Measurements from ENCODE around the gene ALPL. TPM values are rescaled to one million over a fixed set of nuclear protein-coding genes. Genes with fewer than 3 reads are reported as not detected.
A peak's percentile ranks its signal among the peaks of the same experiment; 100 is the strongest.

ALPL gene
- total RNA-seq, 1 donor from 2014 or later = 20.3 TPM

DNA sequence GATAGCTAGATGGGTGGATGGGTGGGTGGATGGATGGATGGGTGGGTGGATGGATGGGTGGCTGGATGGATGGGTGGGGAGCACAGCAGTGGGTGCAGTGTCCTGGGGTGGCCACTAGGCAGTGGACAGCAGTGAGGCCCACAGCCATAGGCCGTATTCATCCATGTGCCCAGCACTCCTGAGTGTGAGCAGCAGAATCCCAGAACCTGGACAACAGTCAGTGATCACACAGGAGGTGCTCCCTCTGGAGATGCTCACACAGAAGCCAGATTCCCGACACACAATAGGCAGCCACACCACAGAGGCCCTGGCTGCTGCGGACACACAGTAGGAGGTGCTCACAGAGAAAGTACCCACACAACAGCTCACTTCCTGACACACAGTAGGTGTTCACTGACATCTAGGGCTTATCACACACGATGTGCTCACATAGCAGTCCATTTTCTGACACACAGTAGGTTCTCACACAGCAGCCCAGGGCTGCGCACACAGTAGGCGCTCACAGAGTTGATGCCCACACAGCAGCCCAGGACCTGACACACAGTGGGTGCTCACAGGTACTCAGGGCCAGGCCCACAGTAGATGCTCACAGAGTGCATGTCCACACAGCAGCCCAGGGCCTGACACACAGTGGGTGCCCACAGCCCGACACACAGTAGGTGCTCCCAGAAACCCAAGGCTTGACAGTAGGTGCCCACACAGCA is 95.9 kb downstream of the ALPL start:
- no peak for DNase-seq (ENCODE audit: low spot score)
- intact Hi-C loops (cut with DNase I) = no loop called here

DNA sequence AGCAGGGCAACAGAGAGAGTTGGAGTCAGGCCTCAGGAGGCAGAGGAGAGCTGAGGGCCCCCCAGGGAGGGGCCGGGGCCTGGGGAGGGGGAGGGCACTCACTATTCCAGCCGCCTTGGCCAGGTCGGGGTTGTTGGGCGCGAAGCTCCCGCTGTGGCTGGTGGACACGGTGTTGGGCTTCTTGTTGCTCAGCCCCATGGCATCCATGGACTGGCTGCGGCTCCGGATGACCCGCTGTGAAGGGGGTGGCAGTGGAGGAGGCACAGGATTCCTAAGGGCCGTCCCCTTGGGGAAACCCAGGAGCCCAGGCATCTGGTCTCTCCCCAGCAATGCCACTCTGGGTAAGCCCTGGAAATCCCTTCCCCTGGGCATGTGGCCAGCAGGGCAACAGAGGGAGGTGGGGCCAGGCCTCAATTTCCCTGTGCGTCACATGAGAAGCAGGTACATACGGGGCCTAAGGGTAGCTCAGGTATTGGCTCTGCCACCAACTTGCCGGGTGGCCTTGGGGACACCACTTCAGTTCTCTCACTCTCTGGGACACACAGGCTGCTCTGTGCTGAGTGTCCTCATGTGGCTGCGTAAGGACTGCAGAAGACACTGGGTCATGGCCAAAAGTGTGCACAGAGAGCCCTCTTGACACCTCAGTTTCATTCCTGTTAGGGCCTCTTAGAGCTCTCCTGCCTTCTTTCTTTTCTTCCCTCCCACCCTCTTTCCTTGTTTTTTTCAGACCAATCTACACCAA is 96.9 kb downstream of the ALPL start:
- intact Hi-C loops (cut with DNase I) = no loop called here
- no peak for DNase-seq (ENCODE audit: low spot score)

DNA sequence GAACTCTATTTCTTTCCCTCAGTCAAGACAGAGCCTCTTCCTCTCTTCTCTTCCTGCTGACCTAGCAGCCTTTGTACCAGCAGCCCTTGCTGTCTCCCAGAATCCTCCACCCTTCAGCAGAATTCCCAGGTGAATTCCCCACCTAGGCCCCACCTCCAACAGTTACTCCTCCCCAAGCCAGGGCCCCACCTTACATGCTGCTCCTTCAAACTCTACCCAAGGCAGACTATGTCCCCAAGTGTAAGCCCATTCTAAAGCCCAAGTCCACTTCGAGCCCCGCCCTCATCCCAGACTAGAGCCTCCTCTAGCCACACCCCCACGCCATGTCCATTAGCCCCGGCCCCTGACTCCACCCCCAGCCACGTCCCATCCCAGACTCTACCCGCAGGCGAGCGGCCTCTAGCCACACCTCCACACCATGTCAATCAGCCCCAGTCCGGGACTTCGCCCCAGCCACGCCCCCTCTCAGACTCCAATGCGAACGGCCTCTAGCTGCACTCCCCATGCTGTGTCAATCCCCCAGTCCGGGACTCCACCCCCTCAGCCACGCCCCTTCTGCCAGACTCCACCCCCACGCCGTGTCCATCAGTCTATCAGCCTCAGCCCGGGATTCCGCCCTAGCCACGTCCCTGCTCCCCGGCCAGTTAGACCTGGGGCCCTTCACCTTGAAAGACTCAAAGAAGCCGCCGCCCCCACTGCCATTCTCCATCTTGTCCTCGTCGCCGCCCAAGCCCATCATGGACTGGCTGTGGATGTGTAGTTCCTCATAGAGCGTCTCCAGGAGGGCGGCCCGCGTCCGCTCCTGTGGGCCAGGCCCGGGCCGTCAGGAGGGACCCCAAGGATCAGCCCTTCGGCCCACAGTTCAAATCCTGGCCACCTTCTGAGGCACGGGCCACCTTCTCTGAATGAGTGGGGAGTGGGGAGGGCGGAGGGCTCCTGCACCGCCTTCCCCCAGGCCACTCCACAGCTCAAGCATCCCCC is 98.6 kb downstream of the ALPL start:
- DNase-seq (ENCODE audit: low spot score) = peak; percentile 93
- intact Hi-C loops (cut with DNase I) = no loop called here

DNA sequence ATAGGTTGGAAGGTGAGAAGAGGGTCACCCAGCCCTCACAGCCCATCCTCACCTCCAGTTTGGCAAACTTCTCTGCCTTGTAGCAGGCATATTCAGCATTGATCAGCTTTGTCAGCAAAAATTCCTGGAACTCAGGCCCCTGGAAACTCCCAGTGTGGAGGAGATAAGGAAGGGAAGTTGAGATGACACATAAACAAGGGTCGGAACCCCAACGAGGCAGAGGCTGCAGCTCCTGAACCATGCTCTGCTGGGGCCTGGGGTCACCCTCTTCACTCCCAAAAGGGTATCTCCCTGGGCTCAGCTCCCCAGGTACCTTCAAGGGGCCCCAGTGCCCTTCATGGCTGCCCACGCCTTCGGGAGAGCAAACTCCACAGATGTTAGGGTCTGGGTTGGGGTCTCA is 99.6 kb downstream of the ALPL start:
- intact Hi-C loops (cut with DNase I) = no loop called here
- DNase-seq (ENCODE audit: low spot score) = no peak

DNA sequence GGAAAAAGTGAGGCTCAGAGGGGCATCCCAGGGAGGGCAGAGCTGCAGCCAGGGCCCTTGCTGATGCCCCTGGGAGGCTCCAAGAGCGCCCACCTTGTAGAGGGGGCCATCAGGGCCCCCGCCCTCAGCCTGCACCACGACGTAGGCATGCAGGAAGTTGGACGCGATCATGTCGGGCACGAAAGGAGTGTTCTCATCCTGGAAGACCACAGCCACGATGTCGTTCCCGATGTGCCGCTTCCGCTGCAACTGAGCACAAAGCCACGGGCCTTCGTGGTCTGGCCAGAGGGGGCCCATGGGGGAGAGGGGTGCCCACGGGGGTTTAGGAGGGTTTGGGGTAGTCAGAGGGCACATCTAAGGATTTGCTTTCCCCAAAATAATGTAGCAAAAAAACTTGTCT is 100.8 kb downstream of the ALPL start:
- intact Hi-C loops (cut with DNase I) = no loop called here
- DNase-seq (ENCODE audit: low spot score) = no peak

DNA sequence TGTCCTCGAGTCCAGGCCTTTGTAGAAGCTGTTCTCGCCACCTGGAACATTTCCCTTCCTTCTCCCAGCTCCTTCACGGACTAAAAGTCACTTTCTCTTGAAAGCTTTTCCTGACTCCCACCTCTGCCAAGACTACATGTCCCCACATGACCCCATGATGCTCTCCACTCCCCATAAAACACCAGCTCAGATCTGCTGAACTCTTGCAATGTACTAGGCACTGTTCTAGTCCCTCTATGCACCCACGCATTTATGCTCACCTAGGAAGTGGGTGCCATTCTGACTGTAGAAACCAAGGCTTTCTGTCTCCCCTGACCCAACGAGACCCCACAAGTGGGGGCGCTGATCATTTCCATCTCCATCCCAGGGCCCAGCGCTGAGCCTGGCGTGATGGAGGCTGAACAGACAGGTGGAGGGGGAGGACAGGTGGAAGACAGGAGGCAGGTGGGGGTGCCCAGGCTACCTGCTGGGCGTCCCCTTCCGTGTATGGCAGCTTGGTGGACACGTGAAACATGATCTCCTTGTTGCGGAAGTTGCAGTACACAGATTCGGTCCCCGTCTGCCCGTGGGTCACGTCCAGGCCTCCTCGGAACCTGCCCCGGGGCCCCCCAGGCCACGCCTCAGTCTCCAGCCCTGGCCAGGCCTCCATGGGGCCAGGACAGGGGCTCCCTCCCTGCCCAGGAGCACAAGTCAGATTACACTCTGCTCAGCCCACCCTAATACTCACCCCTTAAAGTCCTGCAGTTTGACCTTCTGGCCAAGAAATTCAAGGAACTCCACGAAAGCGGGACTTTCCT is 102.0 kb downstream of the ALPL start:
- intact Hi-C loops (cut with DNase I) = no loop called here
- no peak for DNase-seq (ENCODE audit: low spot score)

DNA sequence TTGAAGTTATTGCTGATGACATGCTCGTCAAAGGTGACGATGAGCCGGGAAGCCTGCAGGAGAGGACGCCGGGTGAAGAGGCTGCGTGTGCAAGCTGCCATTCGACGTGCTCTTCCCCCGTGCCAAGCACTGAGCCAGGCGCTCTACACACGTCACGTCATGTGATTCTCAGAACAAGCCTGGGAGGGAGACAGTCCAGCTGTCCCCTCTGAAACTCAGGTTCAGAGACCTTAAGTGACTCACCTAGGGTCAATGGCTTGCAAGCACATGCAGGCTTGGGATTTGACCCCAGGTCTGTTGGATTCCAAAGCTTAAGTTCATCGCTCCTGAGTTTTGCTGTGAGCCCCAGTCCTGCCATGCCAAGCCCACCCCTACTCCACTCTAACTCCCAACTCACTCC is 102.8 kb downstream of the ALPL start:
- no peak for DNase-seq (ENCODE audit: low spot score)
- intact Hi-C loops (cut with DNase I) = no loop called here

DNA sequence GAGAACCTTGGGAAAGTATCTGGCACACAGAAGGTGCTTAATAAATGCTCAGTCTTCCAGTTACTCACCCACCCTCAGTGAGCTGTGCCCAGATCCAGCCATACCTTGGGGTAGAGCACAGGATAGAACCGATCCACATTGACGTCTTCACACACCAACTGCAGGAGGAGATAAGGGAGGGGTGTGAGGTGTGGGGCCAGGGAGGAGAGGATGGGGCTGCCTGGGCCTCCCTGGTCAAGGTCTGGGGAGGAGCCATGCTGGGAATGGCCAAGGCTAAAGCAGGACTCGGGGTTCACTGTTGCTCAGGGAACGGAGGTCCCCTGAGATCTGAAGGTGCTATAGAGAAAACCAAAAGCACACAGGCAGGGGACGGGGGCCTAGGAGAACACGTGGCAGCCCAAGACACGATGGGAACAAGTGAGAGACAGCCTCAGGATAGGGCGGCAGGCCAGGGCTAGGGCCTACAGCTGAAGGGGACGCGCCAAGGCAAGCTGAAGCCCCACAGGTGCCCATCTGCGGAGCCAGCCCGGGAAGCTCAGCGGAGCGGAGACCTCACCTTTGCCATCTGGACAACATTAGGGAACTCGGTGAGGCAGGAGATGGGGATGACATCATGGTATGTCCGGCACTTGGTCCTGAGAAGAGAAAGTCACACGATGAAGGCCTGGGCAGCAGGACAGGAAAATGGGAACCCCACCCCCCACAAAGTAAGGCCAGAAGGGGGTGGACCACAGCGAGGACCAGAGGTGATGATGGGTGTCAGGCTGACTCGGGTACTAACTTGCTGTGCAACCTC is 104.0 kb downstream of the ALPL start:
- intact Hi-C loops (cut with DNase I) = no loop called here
- DNase-seq (ENCODE audit: low spot score) = no peak

DNA sequence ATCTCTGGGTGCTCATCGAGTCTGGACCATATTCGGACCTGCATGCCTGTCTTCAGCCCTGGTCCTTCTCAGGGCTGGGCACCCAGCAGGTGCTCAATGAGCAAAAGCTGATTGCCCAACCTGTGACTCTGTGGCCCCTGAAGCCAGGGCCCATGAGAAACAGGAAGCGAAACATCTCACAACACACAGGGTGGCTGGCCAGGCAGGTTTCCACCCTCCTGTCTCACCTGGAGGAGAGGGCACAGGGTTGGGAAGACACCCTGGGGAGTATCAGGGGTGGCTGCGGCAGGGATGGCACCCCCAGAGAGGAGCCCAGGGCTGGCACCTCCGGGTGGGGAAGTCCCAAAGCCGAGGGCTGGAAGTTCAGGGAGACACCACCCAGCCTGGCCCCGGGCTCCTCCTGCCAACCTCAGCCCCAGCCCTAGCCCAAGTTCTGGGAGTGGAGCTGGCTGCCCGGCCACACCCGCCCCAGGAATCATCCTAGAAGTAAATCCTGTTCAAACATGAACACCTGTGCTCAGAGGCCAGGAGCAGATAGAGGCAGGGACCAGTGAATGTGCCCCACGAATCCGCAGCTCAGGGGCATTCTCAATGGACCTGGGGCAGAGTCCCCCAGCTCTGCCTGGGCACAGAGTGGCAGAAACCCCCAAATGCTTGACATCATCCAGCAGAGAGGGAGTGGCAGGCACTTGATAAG is 105.3 kb downstream of the ALPL start:
- DNase-seq (ENCODE audit: low spot score) = no peak
- intact Hi-C loops (cut with DNase I) = no loop called here

DNA sequence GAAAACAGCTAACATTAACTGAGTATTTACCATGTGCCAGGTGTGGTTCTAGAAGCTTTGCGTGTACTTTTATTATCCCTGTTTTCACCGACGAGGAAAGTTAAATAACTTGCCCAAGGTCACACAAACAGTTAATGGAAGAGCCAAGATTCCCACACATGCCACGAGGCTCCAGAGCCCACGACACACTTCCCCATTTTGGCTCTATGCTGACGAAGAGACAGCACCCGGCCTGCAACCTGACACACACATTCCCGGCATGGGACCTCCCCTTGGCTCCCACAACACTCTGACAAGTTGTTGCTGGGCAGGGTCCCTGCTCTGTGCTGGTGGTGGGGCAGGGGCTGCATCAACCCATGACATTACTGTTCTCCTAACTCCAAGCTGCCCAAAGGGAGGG is 107.1 kb downstream of the ALPL start:
- intact Hi-C loops (cut with DNase I) = no loop called here
- DNase-seq (ENCODE audit: low spot score) = no peak

DNA sequence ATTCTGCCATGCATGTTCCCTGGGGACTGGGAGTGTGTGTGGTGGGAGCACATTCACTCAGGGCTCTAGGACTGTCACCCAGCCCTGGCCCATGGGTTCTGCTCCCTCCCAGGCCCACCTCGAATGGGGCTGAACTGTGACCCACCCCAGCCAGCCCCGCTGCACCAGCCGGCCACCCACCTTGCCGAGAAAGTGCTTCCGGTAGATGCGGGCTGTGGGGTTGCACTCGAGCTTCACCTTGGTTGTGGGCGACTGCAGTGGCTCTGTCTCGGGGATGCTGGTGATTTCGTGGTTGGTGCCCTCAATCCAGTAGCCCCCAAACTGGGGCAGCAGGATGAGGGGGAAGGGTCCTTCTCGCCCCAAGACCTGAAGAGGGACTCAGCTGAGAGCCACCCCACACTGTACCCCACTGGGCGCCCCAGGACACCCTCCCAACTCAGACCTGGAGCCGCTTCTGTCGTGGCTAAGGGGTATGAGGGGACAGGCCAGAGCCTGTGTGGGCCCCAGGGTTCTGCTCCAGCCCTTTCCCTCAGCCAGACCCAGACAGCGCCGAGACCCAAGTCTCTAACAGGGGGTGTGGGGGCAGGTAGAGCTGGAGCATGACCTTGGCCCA is 108.0 kb downstream of the ALPL start:
- intact Hi-C loops (cut with DNase I) = no loop called here
- no peak for DNase-seq (ENCODE audit: low spot score)

DNA sequence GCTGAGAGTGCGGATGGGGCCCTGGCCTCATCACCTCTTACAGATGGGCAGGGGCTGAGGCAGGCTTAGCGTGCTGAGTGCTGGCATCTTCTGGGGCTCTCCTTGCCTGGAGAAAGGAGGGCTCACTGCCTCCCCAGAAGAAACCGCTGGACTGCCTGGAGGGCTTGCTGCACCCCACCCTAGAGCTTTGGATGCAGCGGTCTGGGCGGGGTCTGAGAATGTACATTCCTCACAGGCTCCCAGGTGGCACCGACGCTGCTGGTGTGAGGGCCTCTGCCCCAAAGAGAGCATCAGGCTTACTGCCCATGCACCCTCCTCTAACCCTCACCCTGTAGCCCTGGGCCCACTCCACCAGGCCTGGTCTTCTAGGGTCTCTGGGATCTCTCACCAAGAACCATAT is 108.8 kb downstream of the ALPL start:
- intact Hi-C loops (cut with DNase I) = no loop called here
- DNase-seq (ENCODE audit: low spot score) = no peak

DNA sequence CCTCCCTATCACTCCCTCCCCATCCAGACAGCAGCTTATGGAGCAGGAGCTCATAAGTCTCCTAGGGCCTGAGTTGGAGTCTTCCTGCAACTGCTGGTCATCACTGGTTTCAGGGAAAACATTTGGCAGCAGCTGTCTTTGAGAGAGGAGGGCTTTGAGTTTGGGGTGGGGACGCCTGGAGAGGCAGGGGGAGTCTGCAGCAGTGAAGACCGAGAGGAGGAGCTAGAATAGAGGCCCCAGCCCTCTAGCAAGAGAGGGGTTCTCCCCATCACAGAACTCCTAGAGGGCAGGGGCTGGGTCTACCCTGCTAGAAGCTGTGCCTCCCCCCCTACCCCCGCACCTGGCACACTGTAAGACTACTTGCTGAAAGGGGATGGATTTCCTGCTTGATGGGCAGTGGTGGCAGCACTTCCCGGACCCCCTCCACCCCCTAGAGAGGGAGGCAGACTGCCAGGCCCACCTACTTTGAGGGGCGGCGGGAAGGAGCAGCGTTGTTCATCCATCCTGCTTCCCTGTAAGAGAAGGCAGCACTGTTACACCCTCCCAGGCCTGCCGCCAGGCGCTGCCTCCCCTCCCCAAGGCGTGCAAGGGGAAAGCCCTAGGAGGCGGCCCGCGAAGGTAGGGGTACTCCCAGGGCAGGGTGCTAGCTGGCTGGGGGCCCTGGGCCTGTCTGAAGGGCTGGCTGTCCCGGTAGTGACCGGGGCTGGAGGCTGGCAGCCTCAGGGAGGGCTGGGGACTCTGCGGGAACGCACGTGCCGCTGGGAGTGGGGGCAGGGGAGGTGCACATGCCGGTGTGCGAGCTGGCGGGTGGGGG is 109.5 kb downstream of the ALPL start:
- no peak for DNase-seq (ENCODE audit: low spot score)
- intact Hi-C loops (cut with DNase I) = no loop called here

DNA sequence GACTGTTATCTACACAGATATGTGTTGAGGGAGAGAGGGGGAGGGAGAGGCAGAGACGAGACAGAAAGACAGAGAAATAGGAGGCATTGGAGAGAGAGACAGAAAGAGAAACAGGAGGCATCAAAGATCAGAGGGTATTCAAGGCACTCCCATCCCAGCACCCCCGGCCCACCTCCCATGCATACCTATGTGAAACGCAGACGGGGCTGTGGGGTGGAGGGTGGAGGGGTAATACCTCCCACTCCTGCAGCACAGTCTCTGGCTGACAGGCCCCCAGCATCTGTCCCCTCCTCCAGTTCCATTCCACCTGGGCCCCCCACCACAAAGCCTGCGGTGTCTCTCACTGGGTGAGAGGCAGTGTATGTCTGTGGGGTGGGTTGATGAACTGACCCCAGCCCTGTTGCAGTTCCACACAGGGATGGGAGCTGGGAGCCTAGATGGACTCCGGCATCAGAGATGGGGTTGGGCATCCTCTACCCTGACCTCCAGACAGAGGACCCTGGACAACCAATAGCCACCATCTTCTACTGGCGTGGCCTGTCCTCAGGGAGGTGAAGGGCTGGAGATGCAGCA is 110.2 kb downstream of the ALPL start:
- intact Hi-C loops (cut with DNase I) = no loop called here
- no peak for DNase-seq (ENCODE audit: low spot score)

DNA sequence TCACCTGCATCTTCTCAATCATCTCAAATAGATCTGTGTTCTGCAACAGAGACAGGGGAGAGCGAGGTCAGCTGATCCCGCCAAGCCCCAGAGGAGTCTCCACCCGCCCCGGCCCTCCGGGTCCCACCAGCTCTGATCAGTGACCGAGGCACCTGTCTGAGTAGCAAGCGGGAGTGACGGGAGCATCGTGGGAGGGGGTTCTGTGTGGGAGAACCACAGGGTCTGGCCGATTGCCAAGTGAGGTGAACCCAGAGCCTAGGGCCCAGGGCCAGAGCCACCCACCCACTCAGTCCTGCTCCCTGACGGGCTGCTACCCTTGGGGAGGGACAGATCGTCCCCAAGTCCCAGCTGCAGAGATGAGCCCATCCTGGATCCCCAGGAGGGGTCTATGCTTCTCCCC is 110.8 kb downstream of the ALPL start:
- DNase-seq (ENCODE audit: low spot score) = no peak
- intact Hi-C loops (cut with DNase I) = no loop called here

DNA sequence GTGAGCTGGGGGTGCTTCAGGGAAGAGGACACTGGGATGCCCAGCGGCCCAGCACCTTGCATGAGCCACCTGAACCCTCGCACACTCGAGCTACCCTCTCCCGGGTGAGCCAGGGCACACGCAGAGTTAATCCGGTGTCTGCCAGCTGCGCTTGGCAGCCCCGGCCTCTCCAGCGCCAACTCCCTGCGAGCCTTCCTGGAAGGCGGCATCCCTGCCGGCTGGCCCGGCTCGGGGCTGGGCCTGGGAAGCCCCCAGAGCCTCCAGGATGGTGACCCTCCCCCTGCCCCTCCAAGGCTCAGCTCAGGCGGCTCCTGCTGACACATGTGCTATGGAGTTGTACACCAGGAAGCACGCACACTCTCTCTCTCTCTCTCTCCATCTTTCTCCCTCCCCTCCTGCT is 111.3 kb downstream of the ALPL start:
- DNase-seq (ENCODE audit: low spot score) = no peak
- intact Hi-C loops (cut with DNase I) = no loop called here

DNA sequence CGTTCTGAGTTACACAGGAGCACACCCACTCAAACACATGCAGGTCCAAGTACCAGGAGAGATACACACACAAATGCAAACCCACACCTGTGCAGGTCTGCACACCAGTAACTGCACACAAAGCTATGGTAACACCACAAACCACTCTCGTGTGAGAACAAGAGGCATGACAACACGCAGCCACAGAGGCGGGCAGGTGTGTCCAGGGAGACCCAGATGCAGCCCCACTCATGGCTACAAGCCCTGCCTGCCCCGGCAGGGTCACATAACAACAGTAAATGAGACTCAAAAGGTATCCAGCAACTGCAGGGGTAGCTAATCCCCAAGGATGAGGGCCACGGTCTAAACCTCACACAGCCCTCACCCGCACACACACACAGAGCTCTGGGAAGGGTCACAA is 111.8 kb downstream of the ALPL start:
- no peak for DNase-seq (ENCODE audit: low spot score)
- intact Hi-C loops (cut with DNase I) = no loop called here
